Placental pericyte (primary cell): Measurements from ENCODE around the gene ZDHHC18. TPM values are rescaled to one million over a fixed set of nuclear protein-coding genes. Genes with fewer than 3 reads are reported as not detected.

Experiments
- small RNA-seq: library from RNA; depleted of rRNA; stranded (forward); fragments of <200 nt; gene quantifications from one replicate; pipeline ENCODE3, GENCODE V24; 2012; ENCODE audit warnings: low replicate concordance
- total RNA-seq: library from RNA; depleted of rRNA; stranded (reverse); fragments of >200 nt; gene quantifications from 2 replicates; pipeline ENCODE4 v1.2.3, GENCODE V29; 2012

Gene ZDHHC18, protein sequence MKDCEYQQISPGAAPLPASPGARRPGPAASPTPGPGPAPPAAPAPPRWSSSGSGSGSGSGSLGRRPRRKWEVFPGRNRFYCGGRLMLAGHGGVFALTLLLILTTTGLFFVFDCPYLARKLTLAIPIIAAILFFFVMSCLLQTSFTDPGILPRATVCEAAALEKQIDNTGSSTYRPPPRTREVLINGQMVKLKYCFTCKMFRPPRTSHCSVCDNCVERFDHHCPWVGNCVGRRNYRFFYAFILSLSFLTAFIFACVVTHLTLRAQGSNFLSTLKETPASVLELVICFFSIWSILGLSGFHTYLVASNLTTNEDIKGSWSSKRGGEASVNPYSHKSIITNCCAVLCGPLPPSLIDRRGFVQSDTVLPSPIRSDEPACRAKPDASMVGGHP
- total RNA-seq = 24.9 and 28.6 TPM in 2 replicates

DNA sequence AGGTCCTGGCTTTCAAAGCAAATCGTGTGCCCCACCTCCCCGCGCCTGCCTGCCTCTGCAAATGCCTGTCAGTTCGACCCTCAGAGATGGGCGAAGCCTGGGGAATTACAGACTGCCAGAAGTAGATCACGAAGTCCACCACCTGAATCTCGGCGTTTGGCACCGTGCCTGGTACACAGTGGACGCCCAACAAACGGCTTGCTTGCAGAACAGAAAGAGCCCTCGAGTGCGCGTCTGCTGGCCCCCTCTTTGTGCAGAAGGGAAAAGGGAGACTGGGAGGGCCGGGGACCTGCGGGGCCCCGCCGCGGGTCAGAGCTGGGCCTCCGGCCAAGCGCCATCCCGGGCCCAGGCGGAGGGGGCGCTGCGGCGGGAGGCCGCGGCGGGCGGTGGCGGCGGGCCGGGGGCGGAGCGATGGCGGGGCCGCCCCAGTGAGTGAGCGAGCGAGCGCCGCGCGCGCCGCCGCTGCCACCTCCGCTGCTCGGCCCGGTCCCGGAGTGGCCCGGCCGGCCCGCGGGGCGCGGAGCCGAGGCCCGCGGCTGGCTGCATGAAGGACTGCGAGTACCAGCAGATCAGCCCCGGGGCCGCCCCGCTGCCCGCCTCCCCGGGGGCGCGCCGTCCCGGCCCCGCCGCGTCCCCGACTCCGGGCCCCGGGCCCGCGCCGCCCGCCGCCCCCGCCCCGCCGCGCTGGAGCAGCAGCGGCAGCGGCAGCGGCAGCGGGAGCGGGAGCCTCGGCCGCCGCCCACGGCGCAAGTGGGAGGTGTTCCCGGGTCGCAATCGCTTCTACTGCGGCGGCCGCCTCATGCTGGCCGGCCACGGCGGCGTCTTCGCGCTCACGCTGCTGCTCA lies at the start of gene ZDHHC18:
TSS of gene ZDHHC18 (plus strand) at position 428 of the 845 bp plus-strand sequence. CDS start at position 545, 117 bp downstream.

DNA sequence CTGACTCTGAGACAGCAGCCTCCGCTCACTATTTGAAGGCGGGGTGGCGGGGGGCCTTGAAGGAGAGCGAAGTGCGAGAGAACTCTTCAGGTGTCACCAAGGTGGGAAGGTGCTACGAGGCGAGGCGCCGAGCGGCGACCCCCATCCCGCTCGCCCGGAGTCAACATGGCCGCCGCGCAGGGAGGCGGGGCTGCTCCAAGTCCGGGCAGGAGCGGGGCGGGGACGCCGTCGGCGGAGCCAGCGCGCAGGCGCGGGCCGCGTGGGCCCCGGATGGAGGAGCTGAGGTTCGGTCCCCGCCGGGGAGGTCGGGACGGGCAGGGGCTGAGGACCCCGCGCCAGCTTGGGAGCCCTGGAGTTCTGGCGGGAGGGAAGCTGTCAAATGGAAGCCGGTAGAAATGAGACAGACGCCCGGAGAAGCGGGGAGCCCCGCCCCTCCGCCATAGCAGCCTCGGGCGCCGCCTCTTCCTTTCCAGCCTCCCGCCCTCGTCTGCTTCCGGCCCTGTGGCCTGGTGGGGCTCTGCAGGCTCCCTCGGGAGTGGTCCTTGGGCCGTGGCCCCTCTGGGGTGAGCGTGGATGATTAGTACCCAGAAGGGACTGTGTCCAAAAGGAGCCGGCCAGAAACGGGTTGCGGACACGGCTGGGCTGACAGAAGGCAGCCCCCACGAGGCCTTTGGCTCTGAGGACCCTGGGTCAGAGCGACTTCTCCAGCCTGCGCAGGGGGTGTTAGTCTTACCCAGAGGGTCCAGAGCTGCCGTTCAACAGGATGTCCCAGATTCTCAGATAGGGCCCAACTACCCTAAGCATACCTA lies 38.6 kb upstream of the ZDHHC18 start, which contains the start of gene PIGV:
TSS of gene PIGV (plus strand) at position 245 of the 809 bp plus-strand sequence. CDS start 2,866 bp downstream, outside the sequence.

DNA sequence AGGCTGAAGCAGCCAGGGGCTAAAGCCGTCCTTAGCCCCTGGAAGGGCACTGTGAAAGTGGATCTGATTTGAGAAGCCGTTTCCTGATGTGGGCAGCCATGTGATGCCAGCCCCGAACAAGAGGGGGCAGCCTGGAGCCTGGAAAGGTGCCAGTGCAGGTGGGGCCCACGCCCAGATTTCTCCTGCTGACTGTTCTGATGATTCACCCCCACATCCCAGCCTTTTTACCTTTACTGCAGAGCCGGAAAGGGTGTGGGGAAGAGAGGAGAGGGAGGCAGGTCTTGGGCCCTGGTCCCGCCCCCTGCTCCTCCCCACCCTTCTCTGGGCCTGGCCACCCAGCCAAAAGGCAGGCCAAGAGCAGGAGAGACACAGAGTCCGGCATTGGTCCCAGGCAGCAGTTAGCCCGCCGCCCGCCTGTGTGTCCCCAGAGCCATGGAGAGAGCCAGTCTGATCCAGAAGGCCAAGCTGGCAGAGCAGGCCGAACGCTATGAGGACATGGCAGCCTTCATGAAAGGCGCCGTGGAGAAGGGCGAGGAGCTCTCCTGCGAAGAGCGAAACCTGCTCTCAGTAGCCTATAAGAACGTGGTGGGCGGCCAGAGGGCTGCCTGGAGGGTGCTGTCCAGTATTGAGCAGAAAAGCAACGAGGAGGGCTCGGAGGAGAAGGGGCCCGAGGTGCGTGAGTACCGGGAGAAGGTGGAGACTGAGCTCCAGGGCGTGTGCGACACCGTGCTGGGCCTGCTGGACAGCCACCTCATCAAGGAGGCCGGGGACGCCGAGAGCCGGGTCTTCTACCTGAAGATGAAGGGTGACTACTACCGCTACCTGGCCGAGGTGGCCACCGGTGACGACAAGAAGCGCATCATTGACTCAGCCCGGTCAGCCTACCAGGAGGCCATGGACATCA lies 36.5 kb downstream of the ZDHHC18 start, which contains the start of gene SFN:
TSS of gene SFN (plus strand) at position 369 of the 904 bp plus-strand sequence. CDS start at position 433, 64 bp downstream.

DNA sequence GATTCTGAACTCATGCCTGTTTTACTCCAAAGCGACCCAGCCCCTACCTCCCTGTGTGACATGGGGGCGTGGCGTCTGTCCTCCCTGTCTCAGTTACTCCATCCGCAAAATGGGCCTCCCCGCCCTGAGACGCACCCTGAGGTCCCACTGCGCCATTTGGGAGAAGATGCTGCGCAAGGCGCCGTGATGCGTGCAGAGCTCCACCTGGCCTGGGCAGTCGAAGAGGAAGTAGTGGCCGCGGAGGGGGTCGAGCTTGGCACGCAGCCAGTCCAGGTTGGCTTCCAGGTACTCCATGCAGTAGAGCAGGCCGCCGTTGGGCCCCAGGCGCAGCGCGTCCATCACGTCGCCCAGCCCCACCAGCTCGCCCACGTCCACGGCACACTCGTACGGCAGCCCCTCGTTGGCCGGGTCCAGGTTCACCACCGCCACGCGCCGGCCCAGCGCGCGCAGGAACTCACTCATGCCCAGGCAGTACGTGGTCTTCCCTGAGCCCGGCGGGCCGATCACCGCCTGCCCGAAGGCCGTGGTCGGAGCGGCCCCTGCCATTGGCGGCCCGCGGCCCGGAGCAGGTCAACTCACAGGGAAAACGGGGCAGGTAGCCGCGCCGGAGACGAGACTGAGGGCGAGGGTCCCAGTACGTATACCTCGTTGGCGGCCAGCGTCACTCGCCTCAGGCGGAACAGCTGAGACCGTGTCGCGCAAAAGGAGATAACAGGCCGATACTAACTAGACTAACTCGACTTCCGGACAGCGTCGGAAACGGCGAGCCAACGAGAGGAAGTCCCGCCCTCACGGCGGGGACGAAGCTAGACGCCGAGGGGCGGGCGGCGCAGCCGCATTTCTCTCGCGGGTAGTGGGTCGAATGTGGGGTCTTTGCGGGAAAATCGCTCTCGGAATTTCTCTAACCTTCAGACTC lies 63.3 kb downstream of the ZDHHC18 start, which contains the start of gene GPN2:
TSS of gene GPN2 (minus strand) at position 733 of the 916 bp plus-strand sequence. CDS start at position 546, 187 bp downstream.

DNA sequence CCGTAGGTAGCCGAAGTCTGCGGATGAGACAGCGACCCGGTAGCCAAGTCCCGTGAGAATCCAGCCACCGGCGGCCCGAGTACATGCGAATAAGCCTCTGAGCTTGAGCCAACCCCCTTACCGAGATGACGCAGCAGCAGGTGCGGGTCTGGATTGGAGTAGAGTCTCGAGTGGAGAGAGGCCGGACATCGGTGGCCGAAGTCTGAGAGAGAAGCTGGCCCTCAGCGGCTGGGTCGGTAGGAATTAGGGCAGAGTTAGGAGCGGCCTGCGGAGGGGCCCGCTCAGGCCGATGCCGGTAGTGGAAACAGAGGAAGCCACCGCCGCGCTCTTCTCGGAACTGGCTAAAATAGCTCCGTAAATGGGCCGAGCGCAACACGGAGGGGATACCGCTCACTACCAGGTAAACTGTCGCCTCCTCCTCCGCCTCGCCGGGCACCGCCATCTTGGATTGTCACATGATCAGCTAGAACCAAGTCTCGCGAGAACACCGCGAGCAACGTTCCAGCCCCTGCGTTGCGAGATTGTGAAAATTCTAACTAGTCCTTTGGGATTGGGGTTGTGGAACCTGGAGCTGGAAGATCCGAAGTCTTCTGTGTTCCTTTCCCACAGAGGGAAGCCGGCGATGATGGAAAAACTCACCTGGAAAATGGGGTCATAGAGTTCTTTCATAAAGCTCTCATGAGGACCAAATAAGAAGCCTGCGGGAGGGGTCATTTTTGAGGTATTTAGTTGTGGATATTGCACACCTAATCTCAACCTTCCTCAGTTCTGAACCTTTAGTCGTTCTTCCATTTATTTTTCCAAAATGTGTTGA lies 73.7 kb downstream of the ZDHHC18 start, which contains the start of gene GPATCH3:
TSS of gene GPATCH3 (minus strand) at position 467 of the 814 bp plus-strand sequence. CDS start at position 442, 25 bp downstream.

Small RNA genes within 50 kb of the gene (small RNA-seq; reads per million reads assigned to genes)
- gene RN7SL165P = not detected

Other genes starting within 250 kb of the ZDHHC18 start
- 29.5 and 39.5 TPM in 2 replicates for gene ARID1A, start 130.7 kb upstream of the ZDHHC18 start, total RNA-seq
- 13.5 and 19.9 TPM in 2 replicates for gene PIGV, start 38.7 kb upstream of the ZDHHC18 start, total RNA-seq
- 0.44 and 1.0 TPM in 2 replicates for gene SFN, start 36.5 kb downstream of the ZDHHC18 start, total RNA-seq
- 10.5 and 10.9 TPM in 2 replicates for gene GPN2, start 63.6 kb downstream of the ZDHHC18 start, total RNA-seq
- 8.7 and 9.6 TPM in 2 replicates for gene GPATCH3, start 73.8 kb downstream of the ZDHHC18 start, total RNA-seq
- gene NR0B2, start 87.3 kb downstream of the ZDHHC18 start, total RNA-seq = not detected in 2 replicates
- 29.1 and 39.5 TPM in 2 replicates for gene NUDC, start 95.1 kb downstream of the ZDHHC18 start, total RNA-seq
- not detected in 2 replicates for gene KDF1, start 133.8 kb downstream of the ZDHHC18 start, total RNA-seq
- gene TRNP1, start 167.0 kb downstream of the ZDHHC18 start, total RNA-seq = 8.8 and 51.4 TPM in 2 replicates
- 1.1 and 4.9 TPM in 2 replicates for gene TENT5B, start 186.2 kb downstream of the ZDHHC18 start, total RNA-seq